SK-N-MC (cell line): ENCODE measurements around the gene TBC1D19.

ENCODE experiments used
- EZH2 ChIP-seq: fragments of 200-600 bp; sonication (generic); IDR thresholded peaks from one replicate; pipeline ENCODE4 v1.6.1; 2017; ENCODE audit warnings: antibody characterized with exemption
- FOXP2 ChIP-seq: optimal IDR thresholded peaks from 2 replicates; pipeline ENCODE3; 2011; ENCODE audit warnings: mild to moderate bottlenecking, moderate library complexity; ENCODE audit not compliant: insufficient read depth; ENCODE audit errors: extremely low read length, control extremely low read depth
- POLR2AphosphoS5 ChIP-seq: IDR thresholded peaks from 2 replicates; pipeline ENCODE4 v1.6.1; 2012; ENCODE audit warnings: mild to moderate bottlenecking, low read depth, low read length, borderline replicate concordance

GRCh38 chr4:26723216-26723615 is 139.3 kb downstream of the TBC1D19 start:
- TF ChIP-seq POLR2AphosphoS5 (no peak), EZH2 (no peak), FOXP2 (no peak)
